Stimulated activated CD4-positive, alpha-beta T cell treated with anti-CD3 and anti-CD28 coated beads, Interleukin-12 subunit alpha, Interleukin-12 subunit beta, amount 100 ng/mL, for 4 hours (primary cell): Measurements from ENCODE around the gene XK.

Experiments
- DNase-seq: peaks from one replicate; pipeline ENCODE4 v3.0.0-alpha.2; 2020

The XK gene

DNA sequence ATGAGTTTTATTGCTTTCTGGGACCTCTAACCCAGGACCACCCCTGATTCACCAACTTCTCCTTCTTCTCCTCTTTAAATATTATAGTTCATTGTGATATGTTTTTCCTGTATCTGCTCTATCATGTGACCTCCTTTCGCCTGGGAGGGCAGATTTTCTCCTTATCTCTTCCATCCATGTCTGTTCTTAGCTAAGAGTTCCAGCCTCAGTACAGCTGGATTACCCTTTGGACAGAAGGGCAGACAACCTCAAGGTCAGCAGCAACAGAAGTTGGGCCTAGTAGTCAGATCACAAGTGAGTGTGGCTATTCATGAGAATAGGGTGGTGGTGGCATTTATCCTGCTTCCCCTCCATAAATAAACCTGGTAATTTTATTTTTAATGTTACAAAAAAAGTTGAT is 5.7 kb upstream of the XK start:
- DNase-seq = no peak

DNA sequence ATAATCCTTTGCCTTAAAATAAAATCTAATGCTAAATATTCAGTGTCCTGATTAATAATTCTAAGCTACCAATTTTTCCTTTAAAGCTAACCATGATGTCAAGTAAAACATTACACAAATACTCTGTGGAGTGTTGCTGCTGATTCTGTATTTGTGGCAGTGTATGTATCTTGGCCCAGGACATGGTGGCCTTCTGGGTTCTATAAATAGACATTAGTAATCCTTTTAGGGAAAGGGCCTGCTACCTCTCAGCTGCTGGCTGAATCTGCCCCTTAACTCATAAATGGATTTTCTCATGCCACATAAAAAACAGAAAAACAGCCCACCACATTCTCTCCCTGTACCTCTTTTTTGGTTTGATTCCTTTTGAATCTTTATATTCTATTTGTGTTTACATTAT is 1.2 kb upstream of the XK start:
- no peak for DNase-seq

DNA sequence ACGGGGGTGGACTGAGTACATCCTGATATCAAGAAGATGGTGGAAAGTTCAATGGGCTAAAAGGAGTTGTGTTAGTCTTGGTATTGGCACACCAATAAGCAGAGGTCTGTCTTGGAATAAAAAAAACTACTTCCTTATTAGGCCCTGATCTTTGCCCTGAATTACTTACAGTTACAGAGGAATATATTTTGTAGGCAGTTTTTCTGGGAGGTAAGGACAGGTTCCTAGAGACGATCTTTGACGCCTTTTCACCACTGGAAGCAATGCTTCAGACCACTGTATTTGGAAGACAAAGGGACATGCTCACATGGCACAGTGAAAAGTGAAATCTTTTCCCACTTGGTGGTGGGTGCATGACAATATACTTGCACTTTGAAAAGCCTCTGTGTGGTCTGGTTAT is 618 bp upstream of the XK start:
- no peak for DNase-seq

DNA sequence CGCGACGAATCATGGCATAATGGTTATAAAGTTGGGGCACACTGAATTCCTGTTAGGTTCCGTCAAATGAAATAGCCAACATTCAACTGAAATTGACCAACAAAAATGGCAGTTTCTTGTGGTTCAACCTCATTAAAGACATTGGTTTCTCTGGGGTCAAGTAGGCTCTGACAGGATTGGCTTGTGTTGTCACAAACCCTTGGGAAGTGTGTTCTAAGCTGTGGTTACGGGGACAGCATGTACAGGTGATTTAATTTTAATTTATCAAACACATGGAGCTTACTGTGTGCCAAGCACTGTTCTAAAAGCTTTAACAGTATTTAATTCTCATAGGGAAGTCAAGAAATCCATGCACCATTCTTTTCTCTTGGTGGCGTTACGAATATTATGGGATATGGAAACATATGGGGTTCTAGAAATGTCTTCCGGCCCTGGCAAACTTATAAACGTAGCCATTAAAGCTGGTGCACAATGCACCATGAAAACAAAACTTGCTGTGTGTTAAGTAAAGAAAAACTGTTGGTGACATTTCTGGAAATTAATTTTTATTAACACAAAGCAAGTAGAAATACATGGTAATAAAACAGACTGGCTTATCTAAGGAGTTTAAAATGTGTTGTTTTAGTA is 891 bp downstream of the XK start:
- DNase-seq = no peak

DNA sequence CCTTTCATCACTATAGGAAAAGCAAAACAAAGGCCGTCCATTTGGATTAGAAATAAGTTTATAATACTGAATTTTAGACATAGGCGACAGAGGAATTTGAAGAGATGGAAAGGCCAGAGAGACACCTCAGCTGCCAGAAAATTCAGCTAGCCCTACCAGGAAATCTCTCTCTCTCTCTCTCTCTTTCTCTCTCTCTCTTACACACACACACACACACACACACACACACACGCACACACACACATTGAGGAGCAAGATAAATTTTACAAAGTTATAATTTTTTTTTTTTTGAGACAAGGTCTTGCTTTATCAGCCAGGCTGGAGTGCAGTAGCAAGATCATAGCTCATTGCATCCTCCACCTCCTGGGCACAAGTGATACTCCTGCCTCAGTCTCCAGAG is 1.4 kb downstream of the XK start:
- no peak for DNase-seq

DNA sequence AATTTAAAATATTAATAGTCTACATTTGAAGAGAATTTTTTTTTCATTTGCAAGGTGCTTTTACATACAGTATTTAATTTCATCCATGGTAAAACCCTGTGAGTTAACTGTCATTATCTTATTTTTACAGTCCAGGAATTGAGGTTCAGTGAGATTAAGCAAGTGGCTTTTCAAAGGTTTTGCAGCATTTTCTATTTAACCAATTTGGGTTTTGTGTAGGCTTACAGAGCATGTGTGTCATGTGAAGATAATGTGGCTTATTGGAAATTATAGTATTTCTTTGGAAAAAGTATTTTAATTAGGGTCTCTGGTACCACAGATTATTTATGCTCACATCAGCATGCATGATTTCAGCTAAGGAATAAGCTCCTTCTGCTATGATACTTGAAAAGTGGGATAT is 4.5 kb downstream of the XK start:
- DNase-seq = no peak

DNA sequence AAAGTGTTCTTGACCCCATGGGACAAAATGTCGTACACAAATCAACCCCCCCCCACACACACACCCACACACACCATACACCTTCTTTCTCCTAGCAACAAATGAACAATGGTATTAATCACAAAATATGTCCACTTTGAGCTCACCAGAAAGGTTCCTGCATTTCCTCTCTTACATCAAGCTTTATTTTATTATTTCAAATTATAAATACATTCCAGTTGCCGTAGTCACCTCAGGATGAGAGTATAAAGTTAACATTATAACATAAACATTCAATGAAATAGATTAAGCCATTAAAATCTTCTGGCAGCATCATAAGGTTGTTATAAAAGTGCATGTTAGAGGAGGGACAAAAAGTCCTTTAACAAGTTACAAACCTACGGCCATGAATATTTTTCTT is 7.3 kb downstream of the XK start:
- no peak for DNase-seq

DNA sequence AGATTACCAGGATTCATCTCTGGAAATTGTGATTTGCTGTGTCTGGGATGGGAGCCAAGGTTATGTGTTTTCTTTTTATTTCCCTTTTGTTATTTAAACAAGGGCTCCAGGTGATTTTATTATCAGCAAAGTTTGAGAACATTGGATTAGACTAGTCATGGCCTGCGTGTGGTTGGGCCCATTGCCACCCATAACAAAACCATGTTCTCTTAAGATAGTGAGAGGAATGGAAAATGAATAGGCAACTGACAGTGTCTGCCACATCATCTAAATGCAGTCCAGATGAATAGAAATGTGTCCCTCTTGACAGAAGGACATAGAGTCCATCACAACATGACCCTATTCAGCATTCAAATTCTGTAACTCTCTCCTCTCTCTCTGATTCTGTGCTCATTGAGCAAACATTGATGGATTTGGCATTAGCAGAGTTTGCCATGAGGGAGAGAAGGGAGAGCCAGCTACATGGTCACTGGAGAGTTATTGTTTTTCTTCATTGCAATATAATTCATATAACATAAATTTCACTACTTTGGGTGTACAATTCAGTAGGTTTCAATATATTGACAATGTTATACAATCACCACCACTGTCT is 11.7 kb downstream of the XK start:
- DNase-seq = no peak

DNA sequence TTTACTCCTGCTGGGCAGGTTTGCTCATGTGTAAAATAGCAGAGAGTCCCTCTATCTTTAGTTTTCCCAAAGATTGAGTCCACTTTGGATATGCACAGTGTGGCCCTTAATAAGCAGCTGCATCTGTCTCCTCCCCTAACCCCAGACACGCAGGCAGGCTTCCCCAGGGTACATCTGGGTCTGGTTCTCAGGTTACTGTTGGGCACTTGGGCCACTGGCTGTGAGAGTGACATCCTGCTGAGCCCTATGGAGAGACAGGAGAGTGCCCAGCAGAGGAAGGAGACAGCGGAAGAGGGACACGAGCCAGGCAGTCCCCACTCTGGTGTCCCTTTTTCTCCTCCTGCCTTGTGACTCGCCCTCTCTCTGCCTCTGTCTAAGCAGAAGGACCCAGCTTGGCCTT is 16.0 kb downstream of the XK start:
- DNase-seq = no peak

DNA sequence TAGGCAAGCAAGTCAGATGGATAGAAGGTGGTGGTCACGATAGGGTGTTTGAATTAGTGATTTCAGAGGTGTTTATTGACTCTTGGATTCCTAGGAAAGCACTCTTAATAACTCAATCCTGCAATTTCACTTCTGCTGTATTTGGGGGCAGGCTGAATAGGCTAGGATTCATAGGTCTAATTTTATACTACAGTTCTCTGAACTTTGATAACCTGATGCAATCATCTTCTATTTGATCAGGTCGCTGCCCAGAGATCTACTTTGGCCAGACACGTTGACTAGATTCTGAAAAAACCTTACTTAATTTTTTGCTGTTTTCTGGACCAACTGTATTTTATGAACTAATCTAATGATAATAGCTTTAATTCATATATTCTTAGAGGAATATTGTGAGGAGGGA is 26.4 kb downstream of the XK start:
- DNase-seq = no peak

DNA sequence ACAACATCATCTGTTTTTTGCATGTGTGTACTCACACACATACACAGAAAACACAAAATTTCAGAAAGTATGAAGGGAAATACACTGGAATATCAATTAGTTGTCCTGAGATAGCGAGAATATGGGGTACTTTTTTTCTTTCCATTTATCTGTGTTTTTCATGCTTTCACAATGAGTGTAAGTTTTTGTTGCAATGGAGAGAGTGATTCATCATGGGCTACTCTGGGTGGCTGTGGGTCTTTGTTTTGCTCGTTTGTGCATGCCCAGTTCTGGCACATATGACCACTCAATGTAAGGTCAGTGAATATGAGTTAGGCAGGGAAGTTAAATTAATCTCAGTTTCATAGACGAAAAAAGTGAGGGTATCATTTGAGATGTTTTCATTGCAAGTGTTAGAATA is 26.9 kb downstream of the XK start:
- DNase-seq = no peak

DNA sequence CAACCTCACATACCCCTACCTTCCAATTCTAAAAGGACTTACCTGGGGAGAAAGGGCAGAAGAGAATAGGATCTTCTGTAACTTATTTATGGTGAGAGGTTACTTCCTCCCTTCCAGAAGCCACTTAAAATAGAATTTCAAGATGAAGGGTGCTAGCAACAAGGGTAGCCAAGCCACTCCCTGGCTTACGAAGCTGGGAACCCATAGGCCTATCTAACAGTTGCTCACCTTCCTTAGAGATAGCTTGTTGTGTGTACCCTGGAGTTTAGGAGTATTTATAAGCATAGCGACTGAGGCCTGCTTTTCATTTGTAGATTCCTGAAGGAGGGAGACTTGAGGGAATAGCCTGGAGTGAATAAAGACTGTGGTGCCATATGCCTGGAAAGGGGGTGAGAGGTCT is 28.9 kb downstream of the XK start:
- DNase-seq = no peak

DNA sequence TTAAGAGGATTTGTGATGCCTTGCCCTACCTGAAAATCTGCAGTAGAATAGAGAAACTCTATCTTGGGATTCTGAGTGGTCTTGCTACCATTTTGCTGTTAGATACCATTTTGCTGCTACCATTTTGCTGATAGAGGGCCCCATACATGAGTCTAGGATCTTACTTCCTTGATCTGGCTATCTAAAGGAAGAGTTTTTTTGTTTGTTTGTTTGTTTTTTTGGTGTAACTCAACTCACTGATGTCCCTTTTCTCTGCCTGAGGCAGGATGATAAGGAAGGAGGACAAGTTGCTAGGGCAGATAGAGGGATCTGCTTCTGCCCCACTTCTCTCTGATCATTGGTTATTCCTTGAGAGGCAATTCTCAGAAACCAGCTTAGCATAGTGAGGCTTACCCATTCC is 31.0 kb downstream of the XK start:
- no peak for DNase-seq

DNA sequence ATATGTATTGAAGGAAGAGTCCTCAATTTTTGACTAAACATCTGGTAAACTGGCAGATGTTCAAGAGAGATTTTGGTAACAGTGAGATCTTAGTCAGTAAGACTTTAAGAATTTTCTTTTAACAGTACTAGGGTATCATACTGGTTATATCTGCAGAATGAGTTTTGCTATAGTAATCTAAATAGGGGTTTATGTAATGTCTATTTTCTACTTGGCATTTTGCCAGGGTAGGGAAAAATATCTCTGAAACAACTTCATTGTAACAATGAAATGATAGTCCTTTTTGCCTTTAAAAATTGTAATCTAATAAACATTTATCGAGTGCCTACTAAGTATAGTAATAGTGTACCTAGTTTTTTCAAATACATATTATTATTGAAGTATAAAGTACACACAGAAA is 32.1 kb downstream of the XK start:
- no peak for DNase-seq

DNA sequence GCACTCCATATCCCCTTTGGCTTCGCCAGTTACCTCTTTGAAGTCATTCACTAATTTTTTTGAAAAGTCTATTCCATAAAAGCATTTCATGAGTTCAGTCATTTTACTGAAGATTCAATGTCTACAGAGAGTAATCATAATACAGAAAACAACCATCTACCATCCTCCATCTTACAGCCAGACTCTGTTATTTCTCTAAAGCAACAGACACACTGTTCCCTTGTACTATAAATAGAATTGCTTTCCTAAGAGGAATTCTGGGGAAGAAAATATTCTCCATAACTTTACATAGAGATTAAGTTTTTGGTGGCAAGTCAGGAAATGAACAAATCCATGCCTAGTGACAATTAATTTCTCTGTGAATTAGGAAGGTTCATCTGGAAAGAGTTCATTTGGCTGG is 37.0 kb downstream of the XK start:
- no peak for DNase-seq

DNA sequence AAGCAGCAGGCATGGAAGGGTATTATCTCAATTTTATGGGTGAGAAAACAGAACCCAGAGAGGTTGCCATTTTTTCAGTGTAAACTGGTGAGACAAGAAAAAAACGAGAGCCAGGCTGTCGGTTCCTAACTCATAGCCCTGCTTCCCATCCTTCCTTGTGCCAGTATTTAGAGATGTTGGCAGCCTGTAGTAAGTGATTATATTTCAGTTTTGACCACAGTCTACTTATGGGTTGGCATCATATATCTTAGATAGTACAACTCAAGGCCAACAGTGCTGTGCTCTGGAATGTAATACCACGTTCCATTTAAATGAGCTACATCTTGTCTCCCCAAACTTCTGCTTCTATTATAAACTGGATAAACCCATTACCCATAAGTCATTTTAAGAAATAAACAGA is 40.8 kb downstream of the XK start:
- no peak for DNase-seq

DNA sequence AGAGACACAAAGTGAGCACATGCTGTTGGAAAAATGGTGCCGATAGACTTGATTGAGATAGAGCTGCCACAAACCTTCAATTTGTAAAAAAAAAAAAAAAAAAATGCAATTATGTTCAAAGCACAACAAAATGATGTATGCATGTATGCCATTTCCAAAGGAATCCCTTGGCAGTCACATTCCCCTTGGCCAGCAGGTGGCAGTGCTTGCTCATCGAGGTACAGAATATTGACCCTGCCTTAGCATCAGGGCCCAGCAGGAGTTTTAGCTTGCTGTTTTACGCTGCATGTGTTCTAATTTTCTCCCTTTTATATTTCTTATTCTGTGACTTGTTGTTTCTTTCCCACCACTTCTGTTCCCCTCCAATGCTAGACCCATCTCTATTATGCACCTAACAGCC is 59.8 kb downstream of the XK start:
- DNase-seq = peak; percentile 68

DNA sequence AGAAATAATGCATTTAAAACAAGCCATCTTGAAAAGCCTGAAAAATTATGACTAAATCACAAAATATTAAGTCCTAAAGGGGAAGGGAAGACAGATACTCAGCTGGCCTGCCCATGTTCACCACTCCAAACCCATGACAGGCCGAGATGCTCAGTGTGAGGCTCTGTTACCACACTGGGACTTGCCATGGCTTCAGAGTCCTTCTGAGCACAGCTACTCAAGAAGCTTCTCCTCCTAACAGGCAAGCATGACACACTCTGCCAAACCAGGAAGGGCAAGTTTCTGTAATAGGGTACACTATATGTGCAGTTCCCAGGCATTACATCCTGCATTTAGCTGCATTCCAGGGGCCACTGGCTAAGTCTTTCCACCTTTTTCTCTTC is 60.2 kb downstream of the XK start:
- no peak for DNase-seq

DNA sequence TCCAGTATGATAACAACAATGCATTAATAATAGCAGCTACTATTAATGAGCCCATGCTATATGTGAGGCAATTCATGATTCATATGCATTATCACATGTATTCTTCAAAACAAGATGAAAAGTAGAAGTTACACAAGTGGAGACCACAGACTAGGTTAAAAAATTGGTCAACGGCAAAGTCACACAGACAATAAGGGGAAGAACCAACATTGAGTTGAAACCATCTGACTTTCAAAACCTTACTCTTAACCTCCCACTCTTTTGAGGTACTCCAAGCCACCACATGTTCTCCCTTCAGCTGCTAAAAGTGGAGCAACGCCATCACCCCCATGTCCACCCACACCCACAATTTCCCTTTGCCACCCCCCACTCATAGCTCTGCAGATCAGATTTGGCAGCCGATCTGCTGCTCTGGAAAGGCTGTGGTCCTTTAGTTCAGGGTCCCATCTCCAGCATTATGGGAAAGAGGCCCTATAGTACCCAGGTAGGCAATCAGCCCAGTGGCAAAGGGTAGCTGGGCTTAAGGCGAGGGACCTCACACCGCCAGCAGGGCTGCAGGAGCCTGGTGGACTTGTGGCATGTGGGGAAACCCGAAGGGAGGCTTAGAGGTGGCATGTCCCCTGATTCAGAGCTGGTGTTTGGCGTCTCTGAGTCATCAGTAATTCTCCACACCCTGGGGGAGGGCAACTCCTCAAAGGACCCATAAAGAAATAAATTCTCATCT is 60.8 kb downstream of the XK start:
- DNase-seq = no peak

DNA sequence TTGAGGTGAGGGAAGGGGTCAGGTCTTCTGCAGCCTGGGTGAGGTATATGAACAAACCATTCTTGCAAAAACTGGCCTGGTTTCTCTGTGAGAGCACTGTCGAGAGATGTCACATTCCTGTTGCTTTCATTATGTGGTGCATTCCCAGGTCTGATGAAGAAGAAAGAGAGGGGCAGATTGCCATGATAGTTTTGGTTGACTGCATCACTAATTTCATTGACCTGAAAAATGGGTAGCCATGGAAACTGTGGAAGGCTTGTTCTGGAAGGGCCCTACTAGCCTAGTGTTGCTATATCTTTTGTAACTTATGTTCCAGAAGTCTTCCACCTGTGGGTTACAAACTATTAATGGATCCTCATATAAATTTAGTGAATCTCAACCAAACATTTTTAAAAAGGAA is 61.4 kb downstream of the XK start:
- DNase-seq = no peak

DNA sequence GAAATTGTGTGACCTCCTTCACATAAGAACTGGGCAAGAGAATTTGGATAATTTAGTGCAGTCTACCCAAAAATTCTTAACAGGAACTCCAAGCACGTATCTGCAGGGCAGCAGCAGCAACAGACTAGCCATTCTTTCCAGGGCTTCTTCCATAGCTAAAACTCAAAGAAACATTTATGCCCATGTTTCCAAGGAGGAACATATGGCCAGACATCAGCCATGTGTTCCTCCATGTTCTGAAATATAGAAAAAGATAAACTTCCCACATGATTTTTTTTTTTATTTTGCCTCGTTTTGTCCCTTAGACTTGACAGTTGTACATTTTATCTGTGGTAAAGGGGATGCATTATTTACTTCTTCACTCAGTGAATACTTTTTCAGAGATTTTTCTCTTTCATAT is 66.7 kb downstream of the XK start:
- no peak for DNase-seq

DNA sequence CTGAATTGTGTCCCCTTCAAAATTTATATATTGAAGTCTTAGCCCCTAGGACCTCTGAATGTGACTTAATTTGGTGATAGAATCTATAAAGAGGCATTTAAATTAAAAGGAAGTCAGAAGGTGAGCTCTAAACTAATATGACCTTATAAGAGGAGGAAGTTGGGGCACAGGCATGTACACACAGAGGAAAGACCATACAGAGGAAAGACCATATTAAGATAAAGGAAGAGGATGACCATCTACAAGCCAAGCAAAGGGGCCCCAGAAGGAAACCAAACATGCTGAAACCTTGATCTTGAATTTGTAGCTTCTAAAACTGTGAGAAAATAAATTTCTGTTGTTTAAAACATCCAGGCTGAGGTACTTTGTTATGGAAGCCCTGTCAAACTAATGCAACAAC is 67.3 kb downstream of the XK start:
- no peak for DNase-seq

DNA sequence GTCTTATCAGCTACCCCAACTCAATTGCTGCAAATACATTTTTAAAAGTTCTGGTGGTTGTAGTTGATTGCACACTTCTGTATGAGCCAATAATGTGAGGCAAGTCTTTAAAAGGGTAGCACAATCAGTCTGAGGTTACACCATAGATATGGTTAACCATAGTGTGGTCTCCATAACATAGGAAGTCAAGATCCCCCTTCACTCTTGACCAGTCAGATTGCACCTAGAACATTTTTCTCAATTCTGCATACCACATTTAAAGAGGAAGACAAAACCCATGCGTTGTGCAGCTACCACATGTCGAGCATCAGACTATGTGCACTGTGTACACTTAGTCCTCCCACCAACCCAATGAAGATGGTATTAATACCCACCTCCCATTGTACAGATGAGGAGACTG is 67.8 kb downstream of the XK start:
- no peak for DNase-seq

DNA sequence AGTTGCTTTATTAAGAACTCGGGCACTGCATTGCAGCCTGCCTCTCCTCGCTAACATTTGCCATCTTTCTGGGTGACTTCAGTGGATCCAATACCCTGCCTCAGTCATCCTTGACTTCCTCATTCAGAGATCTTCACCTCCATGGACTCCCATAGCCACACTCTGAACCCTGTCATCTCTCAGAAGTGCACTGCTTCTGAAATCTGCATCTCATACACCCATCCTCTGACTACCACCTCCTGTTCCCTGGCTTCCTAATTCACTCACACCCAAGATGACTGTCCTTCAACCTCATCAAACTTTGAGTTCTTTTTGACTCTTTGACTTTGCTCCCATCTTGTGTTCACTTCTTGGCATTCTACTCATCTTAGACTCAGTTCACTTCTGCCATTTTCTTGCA is 68.9 kb downstream of the XK start:
- DNase-seq = no peak

DNA sequence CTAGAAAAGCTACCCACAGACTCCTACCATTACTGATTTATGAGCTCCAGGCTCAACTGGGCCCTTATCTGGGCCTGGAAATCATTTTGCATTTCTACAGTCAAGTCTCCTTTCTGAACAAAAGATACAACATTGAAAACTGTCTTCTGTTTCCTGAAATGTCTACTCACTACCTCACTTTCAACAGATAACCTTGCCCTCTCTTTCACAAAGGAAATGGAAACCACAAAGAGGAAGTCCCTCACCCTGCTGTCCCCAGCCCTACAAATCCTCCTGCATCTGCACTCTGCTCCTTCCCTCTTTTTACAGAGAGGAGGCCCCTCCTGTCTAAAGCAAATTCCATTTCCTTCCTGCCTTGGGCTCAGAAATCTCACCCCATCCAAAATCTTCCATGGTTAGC is 69.4 kb downstream of the XK start:
- DNase-seq = no peak
